Fibroblast of the conjunctiva (primary cell): ENCODE results near the gene IMMP2L.
A peak's percentile ranks its signal among the peaks of the same experiment; 100 is the strongest.
"Not testable (repeated sequence)": the region's sequence is repeated elsewhere in the genome, so short reads cannot be mapped to it uniquely, and the experiment has no call there.

Source experiments
- DNase-seq: peaks from one replicate; pipeline ENCODE4 v3.0.0-alpha.2; 2010; ENCODE audit warnings: low read depth

The IMMP2L gene

GRCh38 chr7:111074748-111075146 lies 487.5 kb downstream of the IMMP2L start:
- DNase-seq = no peak

DNA sequence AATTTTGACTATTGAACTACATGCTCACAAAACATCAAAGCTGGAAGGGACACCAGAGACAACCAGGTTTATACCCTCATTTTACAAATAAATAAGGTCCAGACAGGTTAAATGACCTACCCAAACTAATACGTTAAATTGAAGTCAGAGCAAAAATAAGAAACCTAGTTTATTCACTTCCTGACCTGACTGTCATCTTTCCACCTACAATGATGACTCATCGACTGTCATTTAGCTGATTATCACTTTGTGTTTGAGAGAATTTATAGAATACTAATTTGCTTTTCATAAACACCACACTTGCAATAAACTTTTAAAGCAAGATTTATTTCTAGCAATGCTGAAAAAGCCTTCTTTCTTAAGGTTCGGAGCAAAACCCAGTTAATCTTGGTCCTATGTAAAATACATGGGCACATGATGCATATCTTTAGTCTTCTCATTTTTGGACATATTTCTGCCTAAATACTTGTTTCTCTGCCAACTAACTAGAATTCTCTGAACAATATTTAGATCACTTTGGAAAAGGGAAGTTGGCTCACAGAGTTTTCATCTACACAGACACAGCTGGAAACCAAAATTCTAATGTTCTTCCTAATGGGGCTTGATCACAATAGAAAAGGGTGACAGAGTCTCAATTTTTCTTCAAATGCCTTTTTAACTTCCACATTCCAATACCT lies 488.1 kb downstream of the IMMP2L start:
- DNase-seq = no peak

GRCh38 chr7:111072658-111073057 lies 489.6 kb downstream of the IMMP2L start:
- DNase-seq = not testable (repeated sequence)

GRCh38 chr7:111071556-111071955 lies 490.7 kb downstream of the IMMP2L start:
- no peak for DNase-seq

- no peak for DNase-seq
Observed at GRCh38 chr7:111068618-111069017, 493.7 kb downstream of the IMMP2L start.

DNA sequence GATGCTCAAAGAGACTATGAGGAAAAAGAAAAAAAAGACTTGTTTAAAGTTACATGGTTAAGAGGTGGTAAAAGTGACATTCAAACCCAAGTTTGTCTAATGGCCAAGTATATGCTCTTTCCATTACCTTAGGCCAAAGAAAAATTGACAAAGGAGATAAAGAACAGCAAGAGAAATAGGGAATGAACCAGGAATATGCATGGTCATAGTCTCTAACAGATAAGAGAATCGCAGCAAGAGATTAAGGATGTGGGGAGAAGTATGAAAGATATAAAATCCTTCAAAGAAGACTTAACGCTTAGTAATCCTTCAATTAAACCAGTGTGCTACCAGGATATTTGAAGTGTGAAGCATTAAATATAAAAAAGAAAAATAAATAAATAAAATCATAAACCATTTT lies 494.6 kb downstream of the IMMP2L start:
- DNase-seq = no peak

- no peak for DNase-seq
Observed at GRCh38 chr7:111067251-111067650, 495.0 kb downstream of the IMMP2L start.

DNA sequence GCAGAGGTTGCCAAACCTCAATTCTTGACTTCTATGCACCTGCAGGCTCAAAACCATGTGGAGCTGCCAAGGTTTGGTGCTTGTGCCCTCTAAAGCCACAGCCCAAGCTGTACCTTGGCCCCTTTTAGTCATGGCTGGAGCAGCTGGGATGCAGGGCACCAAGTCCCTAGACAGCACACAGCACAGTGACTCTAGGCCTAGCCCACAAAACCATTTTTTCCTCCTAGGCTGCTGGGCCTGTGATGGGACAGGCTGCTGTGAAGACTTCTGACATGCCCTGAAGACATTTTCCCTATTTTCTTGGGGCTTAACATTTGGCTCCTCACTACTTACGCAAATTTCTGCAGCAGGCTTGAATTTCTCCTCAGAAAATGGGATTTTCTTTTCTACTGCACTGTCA lies 499.1 kb downstream of the IMMP2L start:
- DNase-seq = no peak

DNA sequence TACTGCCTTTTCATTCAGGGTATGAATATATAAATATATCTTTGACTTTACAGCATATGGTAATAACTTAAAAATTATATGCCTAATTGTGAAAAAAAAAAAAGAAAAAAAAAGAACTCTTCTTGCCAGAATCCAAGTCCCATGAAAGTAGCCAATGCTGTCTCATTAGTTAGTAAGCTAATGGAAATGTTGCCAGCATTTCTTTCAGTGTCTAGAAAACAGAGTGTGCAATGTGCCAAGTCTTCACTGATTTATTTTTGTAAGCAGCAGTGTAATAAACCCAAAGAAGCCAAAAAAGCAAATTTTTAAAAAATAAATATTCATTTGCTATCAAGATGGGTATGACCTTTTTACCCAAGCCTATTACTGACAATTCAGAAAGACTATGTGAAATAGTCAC lies 502.5 kb downstream of the IMMP2L start:
- DNase-seq = no peak

DNA sequence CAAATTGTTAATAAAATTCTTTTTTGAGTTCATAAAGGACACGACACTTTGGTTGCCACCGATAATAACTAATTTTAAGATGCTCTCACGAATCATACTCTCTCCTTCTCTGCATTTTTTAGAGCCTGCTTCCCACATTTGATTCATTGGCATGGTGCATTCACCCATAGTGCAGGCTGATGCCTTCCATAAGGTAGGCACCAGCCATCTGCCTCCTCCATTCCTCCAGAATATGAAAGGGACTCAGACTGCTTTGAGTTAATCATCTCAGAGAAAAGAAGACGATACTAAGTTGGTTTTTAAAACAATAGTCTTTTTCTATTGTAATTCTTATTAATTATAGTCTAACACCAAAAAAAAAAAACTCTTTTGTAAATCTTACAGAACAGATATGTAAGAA lies 505.2 kb downstream of the IMMP2L start:
- DNase-seq = no peak

- no peak for DNase-seq
Observed at GRCh38 chr7:111056371-111056770, 505.9 kb downstream of the IMMP2L start.

GRCh38 chr7:111053035-111053434 lies 509.3 kb downstream of the IMMP2L start:
- DNase-seq = no peak

- no peak for DNase-seq
Observed at GRCh38 chr7:111051832-111052231, 510.5 kb downstream of the IMMP2L start.

- DNase-seq = no peak
Observed at GRCh38 chr7:111050875-111051416, 511.3 kb downstream of the IMMP2L start.

DNA sequence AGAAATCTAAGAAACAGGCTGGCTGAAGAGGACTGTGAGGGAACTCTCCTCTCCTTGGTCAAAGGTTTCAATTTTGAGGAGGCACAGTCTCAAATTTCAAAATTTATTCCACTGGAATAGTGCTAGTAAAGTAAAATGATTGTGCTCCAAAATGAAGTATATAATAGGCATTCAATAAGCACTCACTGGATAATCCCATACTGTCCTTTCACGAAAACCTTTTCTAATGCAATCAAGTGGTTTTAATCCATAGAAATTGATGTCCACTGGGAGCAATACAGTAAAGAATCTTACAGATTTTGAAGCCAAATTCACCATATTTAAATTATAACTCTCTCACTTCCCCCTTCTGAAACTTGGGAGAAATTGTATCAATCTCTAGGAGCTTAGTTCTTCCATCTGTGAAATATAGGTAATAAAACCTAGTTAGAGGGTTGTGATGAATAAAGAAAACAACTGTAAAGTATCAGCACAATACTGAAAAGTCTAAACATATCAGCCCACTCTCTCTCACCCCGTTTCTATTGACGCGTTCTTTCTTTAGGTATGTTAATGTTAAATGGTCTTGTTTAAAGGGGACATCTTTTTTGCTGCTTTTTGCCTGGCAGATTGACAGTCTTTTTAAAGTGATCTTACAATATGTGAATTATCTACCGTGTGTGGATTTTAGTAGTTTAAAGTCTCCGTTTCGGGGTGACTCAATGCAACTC lies 512.2 kb downstream of the IMMP2L start:
- no peak for DNase-seq

DNA sequence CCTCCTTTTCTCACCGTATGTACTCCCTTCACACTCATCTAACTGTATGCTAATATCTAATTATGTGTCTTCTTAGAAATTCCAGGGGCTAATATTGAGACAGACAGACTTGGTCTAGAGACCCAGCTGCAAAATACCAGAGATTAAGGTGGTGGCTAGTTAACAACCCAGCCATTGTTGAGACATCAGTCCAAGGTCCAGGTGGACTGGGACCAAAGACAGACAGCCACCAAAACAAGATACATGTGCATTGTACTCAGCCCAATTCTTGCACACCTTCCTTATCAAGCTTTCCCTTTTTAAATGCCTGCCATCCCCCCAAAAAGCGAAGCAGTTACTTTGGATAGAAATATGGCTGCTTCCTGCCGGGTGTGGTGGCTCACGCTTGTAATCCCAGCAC lies 514.7 kb downstream of the IMMP2L start:
- no peak for DNase-seq

- DNase-seq = peak; percentile 12
Observed at GRCh38 chr7:111045449-111045848, 516.8 kb downstream of the IMMP2L start.

DNA sequence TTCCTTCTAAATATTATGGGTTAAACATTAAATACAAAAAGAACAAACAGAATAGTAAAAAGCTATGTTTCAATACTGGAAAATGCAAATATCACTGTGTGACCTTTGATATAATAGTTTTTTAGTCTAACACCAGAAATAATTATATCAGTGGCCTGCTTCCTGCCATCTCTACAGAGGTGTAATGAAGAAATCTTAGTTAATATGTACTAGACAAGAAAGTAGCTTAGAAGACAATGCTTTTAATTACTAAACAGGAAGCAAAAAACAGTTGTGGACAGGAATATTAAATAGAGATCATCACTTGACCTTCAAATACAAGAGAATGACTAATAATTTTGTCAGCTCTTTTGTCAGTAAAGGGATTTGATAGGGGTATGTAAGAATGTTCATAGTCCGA lies 518.7 kb downstream of the IMMP2L start:
- DNase-seq = no peak

- no peak for DNase-seq
Observed at GRCh38 chr7:111042842-111043241, 519.5 kb downstream of the IMMP2L start.

GRCh38 chr7:111041577-111041976 lies 520.7 kb downstream of the IMMP2L start:
- no peak for DNase-seq

DNA sequence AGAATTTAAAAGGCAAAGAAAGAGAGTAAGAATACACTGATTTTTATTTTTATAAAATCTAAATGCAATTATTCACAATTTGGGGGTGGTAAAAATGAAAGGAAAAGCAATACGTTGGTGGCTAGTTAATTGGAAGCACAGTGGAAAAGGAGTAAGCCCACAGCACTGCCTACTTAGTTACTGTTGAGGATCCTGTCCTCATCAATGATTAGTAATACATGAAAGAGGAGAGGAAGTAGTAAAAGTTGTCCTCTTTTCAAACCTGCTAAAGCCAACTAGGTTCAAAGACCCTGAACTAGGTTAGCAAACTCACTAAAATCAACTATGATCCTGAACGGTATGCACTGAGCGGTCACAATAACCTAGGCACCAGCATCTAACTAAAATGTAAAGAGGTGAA lies 524.1 kb downstream of the IMMP2L start:
- DNase-seq = no peak

DNA sequence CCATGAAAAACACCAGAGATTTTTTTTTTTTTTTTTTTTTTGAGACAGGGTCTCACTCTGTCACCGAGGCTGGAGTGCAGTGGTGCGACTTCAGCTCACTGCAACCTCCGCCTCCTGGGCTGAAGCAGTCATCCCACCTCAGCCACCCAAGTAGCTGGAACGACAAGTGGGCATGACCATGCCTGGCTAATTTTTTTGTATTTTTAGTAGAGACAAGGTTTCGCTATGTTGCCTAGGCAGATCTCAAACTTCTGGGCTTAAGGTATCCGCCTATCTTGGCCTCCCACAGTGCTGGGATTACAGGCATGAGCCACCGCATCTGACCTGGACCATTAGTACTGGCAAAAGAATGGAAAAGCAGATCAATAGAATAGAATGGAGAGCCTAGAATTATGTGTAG lies 530.4 kb downstream of the IMMP2L start:
- DNase-seq = no peak

- no peak for DNase-seq
Observed at GRCh38 chr7:111030336-111030735, 532.0 kb downstream of the IMMP2L start.
